ENCODE data around the gene VPS25. TPM values are rescaled to one million over a fixed set of nuclear protein-coding genes. Genes with fewer than 3 reads are reported as not detected.
A peak's percentile ranks its signal among the peaks of the same experiment; 100 is the strongest.

VPS25 gene
- total RNA-seq, 4 donors from 2014 or later: 38.5 to 71.2 (median 56.3) TPM

DNA sequence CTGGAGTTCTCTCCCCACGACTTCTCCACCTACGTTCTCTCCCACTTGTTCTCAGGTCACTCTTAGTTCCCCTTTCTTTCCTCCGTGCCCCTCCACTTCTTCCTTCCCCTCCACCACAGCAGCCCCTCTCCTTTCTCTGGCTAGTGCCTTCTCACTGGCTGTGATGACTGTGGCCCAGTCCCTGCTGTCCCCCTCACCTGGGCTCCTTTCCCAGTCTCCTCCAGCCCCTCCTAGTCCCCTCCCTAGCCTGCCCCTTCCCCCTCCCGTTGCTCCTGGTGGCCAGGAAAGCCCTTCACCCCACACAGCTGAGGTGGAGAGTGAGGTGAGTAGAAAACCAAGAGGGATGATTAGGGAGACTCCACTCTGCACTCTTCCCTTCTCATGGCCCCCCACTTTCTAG is 21.8 kb downstream of the VPS25 start:
- TF ChIP-seq POLR2A (IDR thresholded peaks at IDR 0.05): no peak
- TF ChIP-seq, protein P1, sequence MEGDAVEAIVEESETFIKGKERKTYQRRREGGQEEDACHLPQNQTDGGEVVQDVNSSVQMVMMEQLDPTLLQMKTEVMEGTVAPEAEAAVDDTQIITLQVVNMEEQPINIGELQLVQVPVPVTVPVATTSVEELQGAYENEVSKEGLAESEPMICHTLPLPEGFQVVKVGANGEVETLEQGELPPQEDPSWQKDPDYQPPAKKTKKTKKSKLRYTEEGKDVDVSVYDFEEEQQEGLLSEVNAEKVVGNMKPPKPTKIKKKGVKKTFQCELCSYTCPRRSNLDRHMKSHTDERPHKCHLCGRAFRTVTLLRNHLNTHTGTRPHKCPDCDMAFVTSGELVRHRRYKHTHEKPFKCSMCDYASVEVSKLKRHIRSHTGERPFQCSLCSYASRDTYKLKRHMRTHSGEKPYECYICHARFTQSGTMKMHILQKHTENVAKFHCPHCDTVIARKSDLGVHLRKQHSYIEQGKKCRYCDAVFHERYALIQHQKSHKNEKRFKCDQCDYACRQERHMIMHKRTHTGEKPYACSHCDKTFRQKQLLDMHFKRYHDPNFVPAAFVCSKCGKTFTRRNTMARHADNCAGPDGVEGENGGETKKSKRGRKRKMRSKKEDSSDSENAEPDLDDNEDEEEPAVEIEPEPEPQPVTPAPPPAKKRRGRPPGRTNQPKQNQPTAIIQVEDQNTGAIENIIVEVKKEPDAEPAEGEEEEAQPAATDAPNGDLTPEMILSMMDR (IDR thresholded peaks at IDR 0.05): no peak
- intact Hi-C loops (cut with DNase I): no loop called here
- no peak overlapping the region for H3K4me3 ChIP-seq (replicated peaks in 1 of 3)
- DNase-seq: no peak
- H3K9me3 ChIP-seq: no peaks in the 10 kb centered on the region
- no peaks in the 10 kb centered on the region for H3K27me3 ChIP-seq
- WGBS, 2 donors: 65 to 67% methylated on average over 4 of the region's 4 CpGs
- H3K4me1 ChIP-seq: peaks cover 8 to 16% of the 10 kb centered on the region in 2 donors
- H3K36me3 ChIP-seq: no peaks in the 10 kb centered on the region
- H3K27ac ChIP-seq: no peak overlapping the region

DNA sequence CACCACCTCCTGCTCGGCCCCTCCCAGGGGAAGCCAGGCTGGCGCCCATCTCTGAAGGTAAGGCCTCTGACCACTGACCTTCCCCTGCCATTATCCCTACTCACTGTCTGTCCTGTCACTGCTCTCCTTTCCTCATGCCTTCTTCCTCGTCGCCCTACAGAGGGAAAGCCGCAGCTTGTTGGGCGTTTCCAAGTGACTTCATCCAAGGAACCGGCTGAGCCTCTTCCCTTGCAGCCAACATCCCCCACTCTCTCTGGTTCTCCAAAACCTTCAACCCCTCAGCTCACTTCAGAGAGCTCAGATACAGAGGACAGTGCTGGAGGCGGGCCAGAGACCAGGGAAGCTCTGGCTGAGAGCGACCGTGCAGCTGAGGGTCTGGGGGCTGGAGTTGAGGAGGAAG is 22.2 kb downstream of the VPS25 start:
- Histone ChIP-seq H3K36me3 (no peaks in the 10 kb centered on the region), H3K9me3 (no peaks in the 10 kb centered on the region), H3K4me1 (peaks cover 8 to 16% of the 10 kb centered on the region in 2 donors), H3K27ac (no peak overlapping the region), H3K4me3 (replicated peaks in 1 of 3) (no peak overlapping the region), H3K27me3 (no peaks in the 10 kb centered on the region)
- no peak for DNase-seq
- no peak for TF ChIP-seq POLR2A (IDR thresholded peaks at IDR 0.05)
- TF ChIP-seq, protein P1 (IDR thresholded peaks at IDR 0.05): no peak
- intact Hi-C loops (cut with DNase I): no loop called here
- WGBS, 2 donors: 91 to 94% methylated on average over 10 of the region's 10 CpGs

DNA sequence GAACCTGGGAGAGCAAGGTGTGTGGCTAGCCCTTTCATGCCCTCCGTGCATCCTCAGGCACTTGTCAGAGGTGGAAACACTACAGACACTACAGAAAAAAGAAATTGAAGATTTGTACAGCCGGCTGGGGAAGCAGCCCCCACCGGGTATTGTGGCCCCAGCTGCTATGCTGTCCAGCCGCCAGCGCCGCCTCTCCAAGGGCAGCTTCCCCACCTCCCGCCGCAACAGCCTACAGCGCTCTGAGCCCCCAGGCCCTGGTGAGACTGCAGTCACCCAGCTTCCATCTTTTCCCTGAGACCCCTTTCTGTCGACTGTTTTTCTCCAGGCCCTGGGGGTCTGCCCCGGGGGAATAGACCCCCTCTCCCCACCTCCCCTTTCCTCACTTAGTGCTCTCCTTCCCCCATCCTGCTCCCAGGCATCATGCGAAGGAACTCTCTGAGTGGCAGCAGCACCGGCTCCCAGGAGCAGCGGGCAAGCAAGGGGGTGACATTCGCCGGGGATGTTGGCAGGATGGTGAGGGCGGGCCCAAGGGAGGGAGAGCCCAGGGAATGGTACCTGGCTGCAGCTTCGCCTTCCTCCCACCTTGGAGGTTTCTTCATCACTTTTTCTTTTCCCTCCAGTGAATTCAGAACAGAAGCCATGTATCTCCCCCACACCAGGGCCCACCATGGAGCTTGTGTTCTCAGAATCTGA is 23.0 kb downstream of the VPS25 start:
- Histone ChIP-seq H3K27ac (no peak overlapping the region), H3K27me3 (no peaks in the 10 kb centered on the region), H3K9me3 (no peaks in the 10 kb centered on the region), H3K4me1 (peaks cover 8 to 16% of the 10 kb centered on the region in 2 donors), H3K36me3 (no peaks in the 10 kb centered on the region), H3K4me3 (replicated peaks in 1 of 3) (no peak overlapping the region)
- WGBS, 2 donors: 93 to 95% methylated on average over 18 of the region's 18 CpGs
- intact Hi-C loops (cut with DNase I): no loop called here
- TF ChIP-seq POLR2A (IDR thresholded peaks at IDR 0.05): no peak
- TF ChIP-seq, protein P1 (IDR thresholded peaks at IDR 0.05): no peak
- DNase-seq: no peak

DNA sequence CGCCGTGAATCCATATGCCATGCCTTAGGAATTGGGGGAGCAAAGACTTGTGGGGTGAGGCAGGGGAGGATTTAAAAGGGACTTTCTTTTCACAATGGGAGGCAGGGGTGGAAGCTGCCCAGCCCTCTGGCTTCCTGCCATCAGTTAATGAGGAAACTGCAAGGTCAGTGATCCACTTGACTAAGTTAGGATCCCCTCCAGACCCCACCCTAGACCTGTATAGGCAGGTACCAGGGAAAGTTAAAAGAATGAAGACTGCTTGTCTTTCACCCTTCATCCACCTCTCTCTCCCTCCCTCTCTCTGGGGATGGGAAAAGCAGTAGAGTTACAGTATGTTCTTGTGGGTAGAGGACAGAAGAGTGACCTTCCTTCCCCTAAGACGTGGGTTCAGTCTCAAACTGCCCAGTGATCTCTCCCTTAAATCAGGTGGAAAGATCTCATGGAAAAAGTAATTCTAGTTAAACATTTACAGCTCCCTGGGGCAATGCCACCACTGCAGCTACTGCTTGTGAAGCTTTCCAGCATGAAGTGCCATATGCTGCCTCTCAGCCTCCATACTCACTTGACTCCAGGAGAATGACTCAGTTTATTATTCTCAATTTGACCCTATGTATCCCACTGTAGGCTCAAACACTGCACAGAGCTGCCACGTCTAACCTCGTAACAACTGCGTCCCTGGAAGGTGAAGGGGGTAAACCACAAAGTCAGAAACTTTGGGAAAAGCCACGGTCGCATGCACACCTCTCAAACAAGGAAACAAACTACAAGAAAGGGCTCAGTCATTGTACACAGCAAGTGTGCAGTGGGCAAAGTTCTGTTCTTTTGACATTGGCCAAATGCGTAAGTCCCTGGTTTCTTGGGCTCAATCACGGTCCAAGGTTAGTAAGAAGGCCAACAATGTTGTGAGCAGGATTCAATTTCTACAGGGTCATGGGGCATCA is 24.1 kb downstream of the VPS25 start:
- DNase-seq: no peak
- Histone ChIP-seq H3K27ac (no peak overlapping the region), H3K9me3 (no peaks in the 10 kb centered on the region), H3K4me3 (replicated peaks in 1 of 3) (peak overlapping the region in 1 of 3 donors; percentile 90), H3K4me1 (peaks cover 8 to 16% of the 10 kb centered on the region in 2 donors), H3K36me3 (no peaks in the 10 kb centered on the region), H3K27me3 (no peaks in the 10 kb centered on the region)
- TF ChIP-seq POLR2A (IDR thresholded peaks at IDR 0.05): no peak
- TF ChIP-seq, protein P1 (IDR thresholded peaks at IDR 0.05): no peak
- 83 to 88% methylated on average over 10 of the region's 10 CpGs for WGBS, 2 donors
- intact Hi-C loops (cut with DNase I): no loop called here

DNA sequence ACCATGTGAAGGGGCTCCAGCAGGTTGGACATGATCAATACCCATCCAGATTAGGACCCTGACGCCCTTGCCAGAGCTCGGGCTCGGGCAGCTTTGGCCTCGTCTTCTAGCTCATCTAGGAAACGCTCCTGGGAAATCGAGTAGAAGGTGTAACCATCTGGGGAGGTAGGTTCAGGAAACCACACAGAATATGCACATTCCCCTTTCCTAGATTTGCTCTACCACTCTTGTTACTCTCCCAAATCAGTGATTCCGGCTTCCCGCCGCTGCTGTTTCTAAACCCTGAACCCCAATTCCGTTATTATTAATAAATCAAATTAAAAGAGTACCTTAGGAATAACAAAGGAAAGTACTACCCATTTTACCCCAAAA is 24.7 kb downstream of the VPS25 start:
- DNase-seq: no peak
- H3K4me1 ChIP-seq: peaks cover 8 to 16% of the 10 kb centered on the region in 2 donors
- H3K36me3 ChIP-seq: no peaks in the 10 kb centered on the region
- no peaks in the 10 kb centered on the region for H3K27me3 ChIP-seq
- H3K27ac ChIP-seq: peak overlapping the region in 2 of 3 donors; percentile 45 to 55
- intact Hi-C loops (cut with DNase I): no loop called here
- 20 to 22% methylated on average over 10 of the region's 10 CpGs for WGBS, 2 donors
- TF ChIP-seq, protein P1 (IDR thresholded peaks at IDR 0.05): no peak
- TF ChIP-seq POLR2A (IDR thresholded peaks at IDR 0.05): no peak
- H3K4me3 ChIP-seq (replicated peaks in 1 of 3): peak overlapping the region; percentile 51 to 90 (median 70)
- no peaks in the 10 kb centered on the region for H3K9me3 ChIP-seq

Measured in thyroid gland (tissue), 4 donors.